GM12878 (cell line): ENCODE measurements around the gene IRX4. TPM values are rescaled to one million over a fixed set of nuclear protein-coding genes. Genes with fewer than 3 reads are reported as not detected.

ENCODE experiments used
- ATAC-seq: fragments of 200-7000 bp; cut with Tn5 transposase; 3 replicates; pipeline ENCODE4 v1.9.1; 2020; ENCODE audit warnings: mild to moderate bottlenecking, moderate library complexity
- BruUV-seq: library from RNA; stranded (reverse); fragments of 400-500 nt; replicated peaks from 2 replicates; lab custom pipeline; 2021; lab: Mats Ljungman, UMichigan
- CTCF ChIA-PET: fragments of 300-600 bp; sonication (Branson Sonifier 250); formaldehyde crosslinking; extraction: SDS; loops from one replicate; lab custom pipeline; 2021; ENCODE audit warnings: inconsistent platforms; lab: Yijun Ruan, JAX
- POLR2A ChIA-PET: fragments of 350-600 bp; formaldehyde crosslinking; extraction: SDS; loops from one replicate; lab custom pipeline; 2021; ENCODE audit warnings: inconsistent platforms; lab: Charles Lee
- RAD21 ChIA-PET: fragments of 300-600 bp; sonication (Branson Sonifier 250); formaldehyde crosslinking; loops from one replicate; lab custom pipeline; 2023; ENCODE audit warnings: antibody characterized with exemption; ENCODE audit not compliant: unreplicated experiment; lab: Charles Lee
- SMC1A ChIA-PET: fragments of 300-600 bp; sonication (Branson Sonifier 250); formaldehyde crosslinking; loops from one replicate; lab custom pipeline; 2023; ENCODE audit not compliant: unreplicated experiment, uncharacterized antibody; lab: Charles Lee
- DNase-seq: peaks from one replicate; pipeline ENCODE4 v3.0.0-alpha.2; 2011; ENCODE audit warnings: low read depth, low spot score
- FAIRE-seq: peaks from 3 replicates; lab custom pipeline; 2011; peaks lifted over from hg19 to GRCh38; lab: Jason Lieb, UNC
- H2AFZ ChIP-seq: 2 replicates; pipeline ENCODE4 v1.6.0; 2011; ENCODE audit warnings: low read depth, low read length, control low read depth; ENCODE audit not compliant: control insufficient read depth
- H3K27ac ChIP-seq: 2 replicates; pipeline ENCODE4 v1.5.1; 2011; ENCODE audit warnings: control low read depth; ENCODE audit not compliant: control insufficient read depth, insufficient read depth
- H3K27me3 ChIP-seq, 2 experiments: replicated peaks in 1 of 2; 2 replicates each; pipeline versions ENCODE4 v1.6.0 to v1.6.1; 2011; ENCODE audit warnings: low read length in 1 of 2; ENCODE audit not compliant: control insufficient read depth in 2 of 2, insufficient read depth in 2 of 2
- H3K36me3 ChIP-seq, 2 experiments: 2 replicates each; pipeline ENCODE4 v1.5.1; 2011; ENCODE audit warnings: low read length in 1 of 2; ENCODE audit not compliant: control insufficient read depth in 2 of 2, insufficient read depth in 2 of 2
- H3K4me1 ChIP-seq: 2 replicates; pipeline ENCODE4 v1.6.1; 2011; ENCODE audit warnings: mild to moderate bottlenecking, low read length, moderate library complexity, mixed read lengths; ENCODE audit not compliant: control insufficient read depth, insufficient read depth
- H3K4me2 ChIP-seq: 2 replicates; pipeline ENCODE4 v1.6.0; 2011; ENCODE audit warnings: control low read depth; ENCODE audit not compliant: control insufficient read depth, insufficient read depth
- H3K4me3 ChIP-seq: fragments of 200-600 bp; sonication (generic); 2 replicates; pipeline ENCODE4 v1.5.1; 2016
- H3K79me2 ChIP-seq: 2 replicates; pipeline ENCODE4 v1.6.0; 2011; ENCODE audit warnings: low read length; ENCODE audit not compliant: control insufficient read depth, insufficient read depth
- H3K9ac ChIP-seq: 2 replicates; pipeline ENCODE4 v1.8.0; 2011; ENCODE audit warnings: low read length, control low read depth, mixed read lengths; ENCODE audit not compliant: control insufficient read depth, insufficient read depth
- H3K9me3 ChIP-seq: replicated peaks from 3 replicates; pipeline ENCODE4 v1.5.1; 2011; ENCODE audit warnings: mild to moderate bottlenecking, low read length; ENCODE audit not compliant: control insufficient read depth, insufficient read depth
- H4K20me1 ChIP-seq: 2 replicates; pipeline ENCODE4 v1.6.0; 2011; ENCODE audit not compliant: control insufficient read depth, insufficient read depth
- BACH1 ChIP-seq: fragments of 450-650 bp; IDR thresholded peaks from 2 replicates; pipeline ENCODE4 v1.6.1; 2017; ENCODE audit warnings: mild to moderate bottlenecking, borderline replicate concordance
- HCFC1 ChIP-seq: fragments of 150-350 bp; IDR thresholded peaks from 2 replicates; pipeline ENCODE4 v1.6.1; 2014; ENCODE audit warnings: low read length
- HDAC2 ChIP-seq: fragments of 200-600 bp; sonication (generic); IDR thresholded peaks from 2 replicates; pipeline ENCODE4 v1.6.1; 2017
- IKZF1 ChIP-seq: fragments of 450-650 bp; conservative IDR thresholded peaks from 2 replicates; pipeline ENCODE4 v1.6.1; 2017; ENCODE audit warnings: antibody characterized with exemption, mild to moderate bottlenecking
- MEF2B ChIP-seq: fragments of 450-650 bp; IDR thresholded peaks from 2 replicates; pipeline ENCODE4 v1.6.1; 2018; ENCODE audit warnings: mild to moderate bottlenecking, moderate library complexity; ENCODE audit not compliant: partially characterized antibody, poor library complexity, severe bottlenecking
- NR2F1 ChIP-seq: fragments of 450-650 bp; conservative IDR thresholded peaks from 2 replicates; pipeline ENCODE4 v1.6.1; 2017; ENCODE audit warnings: mild to moderate bottlenecking
- PAX5 ChIP-seq: IDR thresholded peaks from 2 replicates; pipeline ENCODE4 v1.6.1; 2011; ENCODE audit warnings: low read depth, low read length, borderline replicate concordance
- RAD21 ChIP-seq: IDR thresholded peaks from 2 replicates; pipeline ENCODE4 v1.6.1; 2011; ENCODE audit warnings: mild to moderate bottlenecking, low read depth, low read length, moderate library complexity; ENCODE audit not compliant: insufficient read depth
- RFX5 ChIP-seq: IDR thresholded peaks from 2 replicates; pipeline ENCODE4 v1.6.1; 2011; ENCODE audit warnings: low read depth, low read length, improper control_type of control experiment
- SIN3A ChIP-seq: IDR thresholded peaks from 2 replicates; pipeline ENCODE4 v1.6.1; 2012; ENCODE audit warnings: low read depth, low read length, improper control_type of control experiment
- SREBF1 ChIP-seq: IDR thresholded peaks from 2 replicates; pipeline ENCODE4 v1.6.1; 2012; ENCODE audit warnings: mild to moderate bottlenecking, low read length
- STAT1 ChIP-seq: fragments of 450-650 bp; conservative IDR thresholded peaks from 2 replicates; pipeline ENCODE4 v1.6.1; 2014; ENCODE audit warnings: antibody characterized with exemption, mild to moderate bottlenecking
- ZNF592 ChIP-seq: fragments of 450-650 bp; IDR thresholded peaks from 2 replicates; pipeline ENCODE4 v1.6.1; 2017; ENCODE audit warnings: mild to moderate bottlenecking, moderate library complexity
- WGBS: methylation state at CpG from one replicate; pipeline ENCODE4 v1.1.6; 2016; ENCODE audit warnings: low lambda C conversion rate; ENCODE audit not compliant: insufficient replicate concordance, insufficient coverage; ENCODE audit errors: missing lambda C conversion rate; 5-methylcytosine and 5-hydroxymethylcytosine counted together
- in situ Hi-C: fragments of 300-500 bp; cut with MboI; formaldehyde crosslinking; loops from 9 replicates; pipeline ENCODE4 v1.14.3; 2018; ENCODE audit warnings: mixed read lengths
- intact Hi-C: fragments of 100-400 bp; cut with micrococcal nuclease; formaldehyde crosslinking; loops from one replicate; pipeline ENCODE4 v1.14.2; 2022; ENCODE audit not compliant: unreplicated experiment
- polyA plus RNA-seq, 11 experiments: library from polyadenylated mRNA; depleted of rRNA in 4 of 11; unstranded in 6 of 11; stranded (reverse) in 5 of 11; fragments of >200 nt; fragmentation: Nextera tagmentation in 4 of 11; fragmentation: Illumina TruSeq in 1 of 11; extraction: Ambion mirVana in 4 of 11; extraction: Trizol in 1 of 11; gene quantifications; 1 replicate in 1 of 11; 2 replicates in 10 of 11; pipeline versions ENCODE4 v1.2.1 to v1.2.3, GENCODE V29; 2011 to 2016; ENCODE audit warnings: inconsistent platforms in 2 of 11, missing spikeins in 2 of 11, low read depth in 1 of 11
- total RNA-seq, 4 experiments: library from RNA; depleted of rRNA in 3 of 4; stranded (reverse); fragments of >200 nt in 3 of 4; fragmentation: Illumina TruSeq in 1 of 4; extraction: Trizol in 1 of 4; gene quantifications; 2 replicates each; pipeline versions ENCODE4 v1.2.1 to v1.2.3, GENCODE V29; 2013 to 2021

IRX4 gene
- total and polyA plus RNA-seq, 10 of the 15 experiments (the other 5 are each of a cell fraction or from before 2014, with no cell fraction given), result not detected

GRCh38 chr5:1836891-1837880, 45.5 kb downstream of the IRX4 start (continued):
- TF ChIP-seq PAX5, result no peak
- no peak for TF ChIP-seq RAD21
- TF ChIP-seq STAT1, result no peak
- TF ChIP-seq HDAC2, result no peak
- no peak for TF ChIP-seq MEF2B
- TF ChIP-seq BACH1, result no peak

DNA sequence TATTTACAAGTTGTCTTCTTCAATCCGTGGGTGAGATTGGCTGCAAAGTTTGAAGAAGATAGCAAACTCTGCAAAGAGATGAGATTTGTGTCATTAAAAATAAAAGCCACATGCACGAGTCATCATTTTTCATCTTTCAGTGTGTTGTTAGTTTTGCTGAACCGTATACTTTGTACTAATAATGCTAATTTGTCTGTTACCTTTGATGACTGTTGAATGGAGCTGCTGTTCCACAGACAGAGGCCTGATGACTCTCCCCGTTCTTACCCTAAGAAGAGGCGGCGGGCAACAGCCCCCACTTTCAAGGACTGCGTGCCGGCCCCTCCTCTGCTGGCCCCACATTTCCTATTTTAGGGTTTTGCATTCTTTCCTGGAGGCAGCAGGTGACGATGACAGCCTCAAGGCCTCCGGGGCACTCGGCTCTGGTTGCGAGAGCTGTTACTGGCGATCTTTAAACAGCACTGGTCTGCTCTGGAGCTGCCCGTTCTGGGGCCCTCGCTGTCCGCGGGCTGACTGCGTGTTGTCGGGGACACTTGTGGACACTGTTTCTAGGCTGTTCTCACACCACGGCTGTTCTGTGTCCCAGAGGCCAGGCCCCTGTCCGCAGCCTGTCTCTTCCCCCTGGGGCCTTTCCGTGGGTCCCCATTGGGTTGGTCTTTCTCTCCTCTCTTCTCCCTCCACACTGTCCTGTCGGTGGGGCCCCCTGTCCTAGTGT, 46.4 kb downstream of the IRX4 start:
- DNase-seq (no peak), FAIRE-seq (no peak), ATAC-seq (no peak)
- no TSS peak for BruUV-seq
- SMC1A ChIA-PET, result no interaction called here
- Histone ChIP-seq H3K27ac (no peak overlapping the region), H3K27me3 (peaks cover 0 to 2% of the 10 kb centered on the region in 2 experiments; a peak in 2 of 4 replicates), H3K9me3 (no peaks in the 10 kb centered on the region), H3K4me1 (no peaks in the 10 kb centered on the region), H3K9ac (no peak overlapping the region), H4K20me1 (no peaks in the 10 kb centered on the region), H3K4me2 (no peak overlapping the region), H2AFZ (no peak overlapping the region), H3K4me3 (no peak overlapping the region), H3K36me3 (no peaks in the 10 kb centered on the region), H3K79me2 (no peaks in the 10 kb centered on the region)
- 44% methylated on average over 22 of the region's 23 CpGs for WGBS
- POLR2A ChIA-PET, result no interaction called here
- intact Hi-C loops (no loop called here), in situ Hi-C loops (no loop called here)
- CTCF ChIA-PET, result no interaction called here
- RAD21 ChIA-PET, result no interaction called here
- no peak for TF ChIP-seq HDAC2
- TF ChIP-seq HCFC1, result no peak
- TF ChIP-seq SIN3A, result no peak
- TF ChIP-seq RFX5, result no peak
- no peak for TF ChIP-seq ZNF592
- TF ChIP-seq SREBF1, result no peak
- TF ChIP-seq NR2F1, result no peak
- no peak for TF ChIP-seq IKZF1
- no peak for TF ChIP-seq BACH1
